A549 (cell line): Measurements from ENCODE around the gene AKIRIN1.

Experiments used
- BHLHE40 ChIP-seq: IDR thresholded peaks from 2 replicates; pipeline ENCODE4 v1.6.1; 2012; ENCODE audit warnings: low read depth, low read length, inconsistent platforms
- CTCF ChIP-seq: fragments of >200 bp; sonication (Bioruptor Twin); formaldehyde crosslinking; IDR thresholded peaks from 3 replicates; pipeline ENCODE4 v1.5.1; 2016
- EP300 ChIP-seq, 2 experiments: fragments of >200 bp; sonication (Bioruptor Twin); formaldehyde crosslinking; IDR thresholded peaks; 2 replicates in 1 of 2; 3 replicates in 1 of 2; pipeline ENCODE4 v1.6.1; 2016 to 2017
- ESRRA ChIP-seq: fragments of 150-350 bp; IDR thresholded peaks from 2 replicates; pipeline ENCODE4 v1.6.1; 2014; ENCODE audit warnings: mild to moderate bottlenecking, low read length, borderline replicate concordance
- FOSL2 ChIP-seq, 2 experiments: fragments of 450-650 bp in 1 of 2; fragments of >200 bp in 1 of 2; sonication (Bioruptor Twin) in 1 of 2; formaldehyde crosslinking; IDR thresholded peaks; 2 replicates each; pipeline versions ENCODE4 v1.5.0 to v1.6.1; 2016 to 2020; ENCODE audit warnings: mild to moderate bottlenecking in 1 of 2, moderate library complexity in 1 of 2
- GATA3 ChIP-seq: IDR thresholded peaks from 2 replicates; pipeline ENCODE4 v1.6.1; 2012; ENCODE audit warnings: borderline replicate concordance
- HMGXB4 ChIP-seq: fragments of 250-450 bp; sonication (Bioruptor Pico); IDR thresholded peaks from 2 replicates; pipeline ENCODE4 v1.5.0; 2021; ENCODE audit warnings: mild to moderate bottlenecking, moderate library complexity, borderline replicate concordance
- JUNB ChIP-seq: fragments of >200 bp; sonication (Bioruptor Twin); formaldehyde crosslinking; IDR thresholded peaks from 2 replicates; pipeline ENCODE4 v1.6.1; 2016
- RAD21 ChIP-seq, 2 experiments: fragments of >200 bp in 1 of 2; sonication (Bioruptor Twin) in 1 of 2; formaldehyde crosslinking in 1 of 2; IDR thresholded peaks in 1 of 2; conservative IDR thresholded peaks in 1 of 2; 2 replicates in 1 of 2; 3 replicates in 1 of 2; pipeline ENCODE4 v1.6.1; 2012 to 2018; ENCODE audit warnings: inconsistent platforms in 1 of 2
- RFX5 ChIP-seq: fragments of 450-650 bp; IDR thresholded peaks from 2 replicates; pipeline ENCODE4 v1.7.1; 2014; ENCODE audit warnings: antibody characterized with exemption, mild to moderate bottlenecking, moderate library complexity

GRCh38 chr1:38950553-38950952 lies 40.5 kb upstream of the AKIRIN1 start:
- TF ChIP-seq EP300 (IDR thresholded peaks at IDR 0.05), result no peak
- no peak for TF ChIP-seq FOSL2 (IDR thresholded peaks at IDR 0.05)
- TF ChIP-seq FOSL2 (CRISPR knock-in tag; IDR thresholded peaks at IDR 0.05), result no peak
- no peak for TF ChIP-seq JUNB
- no peak for TF ChIP-seq RAD21 (conservative IDR thresholded peaks at IDR 0.05 in 1 of 2, IDR thresholded peaks at IDR 0.05 in 1 of 2)
- no peak for TF ChIP-seq CTCF
- TF ChIP-seq RFX5, result no peak
- TF ChIP-seq BHLHE40, result no peak
- no peak for TF ChIP-seq GATA3
- no peak for TF ChIP-seq HMGXB4
- TF ChIP-seq ESRRA, result no peak
